Loucy (cell line): ENCODE measurements around the gene AHR.

Source experiments
- EZH2phosphoT487 ChIP-seq: fragments of 200-600 bp; IDR thresholded peaks from 2 replicates; pipeline ENCODE4 v1.6.1; 2018; ENCODE audit warnings: antibody characterized with exemption, mild to moderate bottlenecking, moderate library complexity, borderline replicate concordance
- TF ChIP-seq, protein P1 (sequence below): fragments of 200-600 bp; sonication (generic); conservative IDR thresholded peaks from 2 replicates; pipeline ENCODE4 v1.5.1; 2014; ENCODE audit warnings: mild to moderate bottlenecking, antibody characterized with exemption, low read length

DNA sequence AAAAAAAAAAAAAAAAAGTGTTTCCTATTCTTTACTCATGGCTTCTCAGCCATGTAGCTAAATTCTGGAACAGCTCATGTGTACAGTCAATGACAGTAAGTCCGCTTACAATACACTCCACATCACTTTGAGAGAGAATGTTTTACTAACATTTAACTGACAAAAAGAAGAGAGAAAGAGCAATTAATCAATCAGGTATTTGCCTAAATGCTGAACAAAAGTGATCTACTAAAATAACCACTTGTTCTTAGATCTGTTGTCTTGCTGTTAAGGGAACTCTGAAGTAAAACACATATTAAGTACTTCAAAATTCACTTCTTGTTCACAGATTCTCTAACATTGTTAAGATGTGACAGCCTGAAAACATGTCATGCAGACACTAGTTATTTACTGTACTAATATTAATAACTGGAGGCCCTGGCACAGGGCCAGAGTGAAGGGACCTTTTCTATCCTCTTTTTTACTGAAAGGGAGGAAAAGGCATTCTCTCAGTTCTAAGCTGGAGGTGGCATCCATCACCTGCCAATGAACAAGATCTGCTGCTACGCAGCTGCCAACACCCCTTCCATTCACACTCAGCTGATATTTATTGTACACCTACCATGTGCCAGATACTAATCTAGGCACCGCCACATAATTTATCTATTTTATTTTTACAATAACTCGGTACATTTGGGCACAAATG lies 72.6 kb downstream of the AHR start:
- TF ChIP-seq, protein P1, sequence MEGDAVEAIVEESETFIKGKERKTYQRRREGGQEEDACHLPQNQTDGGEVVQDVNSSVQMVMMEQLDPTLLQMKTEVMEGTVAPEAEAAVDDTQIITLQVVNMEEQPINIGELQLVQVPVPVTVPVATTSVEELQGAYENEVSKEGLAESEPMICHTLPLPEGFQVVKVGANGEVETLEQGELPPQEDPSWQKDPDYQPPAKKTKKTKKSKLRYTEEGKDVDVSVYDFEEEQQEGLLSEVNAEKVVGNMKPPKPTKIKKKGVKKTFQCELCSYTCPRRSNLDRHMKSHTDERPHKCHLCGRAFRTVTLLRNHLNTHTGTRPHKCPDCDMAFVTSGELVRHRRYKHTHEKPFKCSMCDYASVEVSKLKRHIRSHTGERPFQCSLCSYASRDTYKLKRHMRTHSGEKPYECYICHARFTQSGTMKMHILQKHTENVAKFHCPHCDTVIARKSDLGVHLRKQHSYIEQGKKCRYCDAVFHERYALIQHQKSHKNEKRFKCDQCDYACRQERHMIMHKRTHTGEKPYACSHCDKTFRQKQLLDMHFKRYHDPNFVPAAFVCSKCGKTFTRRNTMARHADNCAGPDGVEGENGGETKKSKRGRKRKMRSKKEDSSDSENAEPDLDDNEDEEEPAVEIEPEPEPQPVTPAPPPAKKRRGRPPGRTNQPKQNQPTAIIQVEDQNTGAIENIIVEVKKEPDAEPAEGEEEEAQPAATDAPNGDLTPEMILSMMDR: no peak
- TF ChIP-seq EZH2phosphoT487: no peak
